ENCODE data around the gene PEPD.

PEPD gene

GRCh38 chr19:33418461-33418860 is 103.1 kb downstream of the PEPD start:
- no peak for DNase-seq

- DNase-seq: no peak
These were observed 103.8 kb downstream of the PEPD start for GRCh38 chr19:33417751-33418150.

GRCh38 chr19:33416307-33417215 is 105.0 kb downstream of the PEPD start:
- peak; percentile 93 for DNase-seq

GRCh38 chr19:33414667-33415605 is 106.7 kb downstream of the PEPD start:
- DNase-seq: no peak

- DNase-seq: no peak
These were observed 107.5 kb downstream of the PEPD start for GRCh38 chr19:33413868-33414666.

GRCh38 chr19:33413426-33413725 is 108.2 kb downstream of the PEPD start:
- DNase-seq: no peak

- DNase-seq: no peak
These were observed 108.8 kb downstream of the PEPD start for GRCh38 chr19:33412601-33413425.

- DNase-seq: no peak
These were observed 109.9 kb downstream of the PEPD start for GRCh38 chr19:33411621-33412180.

- peak; percentile 72 for DNase-seq
These were observed 110.6 kb downstream of the PEPD start for GRCh38 chr19:33410915-33411401.

GRCh38 chr19:33409906-33410685 is 111.5 kb downstream of the PEPD start:
- no peak for DNase-seq

- no peak for DNase-seq
These were observed 112.8 kb downstream of the PEPD start for GRCh38 chr19:33408538-33409434.

GRCh38 chr19:33408116-33408515 is 113.5 kb downstream of the PEPD start:
- no peak for DNase-seq

GRCh38 chr19:33407716-33408115 is 113.9 kb downstream of the PEPD start:
- DNase-seq: no peak

- DNase-seq: no peak
These were observed 114.4 kb downstream of the PEPD start for GRCh38 chr19:33407140-33407551.

- DNase-seq: peak; percentile 90
These were observed 115.0 kb downstream of the PEPD start for GRCh38 chr19:33406521-33407139.

GRCh38 chr19:33405553-33406461 is 115.8 kb downstream of the PEPD start:
- no peak for DNase-seq

- no peak for DNase-seq
These were observed 116.4 kb downstream of the PEPD start for GRCh38 chr19:33405254-33405552.

All from islet precursor cell (in vitro differentiated cells).